Measurements from ENCODE around the gene ADARB1.

Gene ADARB1

DNA sequence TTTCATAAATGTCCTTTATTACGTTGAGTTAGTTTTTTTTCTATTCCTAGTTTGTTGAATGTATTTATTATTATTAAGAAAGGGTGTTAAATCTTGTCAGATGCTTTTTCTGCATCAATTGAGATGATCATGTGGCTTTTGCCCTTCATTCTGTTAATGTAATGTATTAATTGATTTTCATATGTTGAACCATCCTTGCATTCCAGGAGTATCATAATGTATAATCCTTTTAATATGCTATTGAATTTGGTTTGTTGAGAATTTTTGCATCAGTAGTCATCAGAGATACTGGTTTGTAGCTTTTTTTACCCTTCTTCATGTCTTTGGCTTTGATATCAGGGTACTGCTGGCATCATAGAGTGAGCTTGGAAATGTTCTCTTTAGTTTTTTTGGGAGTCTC is 113.3 kb downstream of the ADARB1 start:
- TF ChIP-seq GFI1B (tag by site-specific recombination; IDR thresholded peaks at IDR 0.05), result no peak
- TF ChIP-seq ZNF266 (tag by site-specific recombination; IDR thresholded peaks at IDR 0.05; ENCODE audit: low read depth), result no peak
- TF ChIP-seq ZNF843 (tag by site-specific recombination; IDR thresholded peaks at IDR 0.05), result no peak
- no peak for TF ChIP-seq ZNF776 (tag by site-specific recombination; IDR thresholded peaks at IDR 0.05; ENCODE audit: borderline replicate concordance)
- TF ChIP-seq, protein P1, sequence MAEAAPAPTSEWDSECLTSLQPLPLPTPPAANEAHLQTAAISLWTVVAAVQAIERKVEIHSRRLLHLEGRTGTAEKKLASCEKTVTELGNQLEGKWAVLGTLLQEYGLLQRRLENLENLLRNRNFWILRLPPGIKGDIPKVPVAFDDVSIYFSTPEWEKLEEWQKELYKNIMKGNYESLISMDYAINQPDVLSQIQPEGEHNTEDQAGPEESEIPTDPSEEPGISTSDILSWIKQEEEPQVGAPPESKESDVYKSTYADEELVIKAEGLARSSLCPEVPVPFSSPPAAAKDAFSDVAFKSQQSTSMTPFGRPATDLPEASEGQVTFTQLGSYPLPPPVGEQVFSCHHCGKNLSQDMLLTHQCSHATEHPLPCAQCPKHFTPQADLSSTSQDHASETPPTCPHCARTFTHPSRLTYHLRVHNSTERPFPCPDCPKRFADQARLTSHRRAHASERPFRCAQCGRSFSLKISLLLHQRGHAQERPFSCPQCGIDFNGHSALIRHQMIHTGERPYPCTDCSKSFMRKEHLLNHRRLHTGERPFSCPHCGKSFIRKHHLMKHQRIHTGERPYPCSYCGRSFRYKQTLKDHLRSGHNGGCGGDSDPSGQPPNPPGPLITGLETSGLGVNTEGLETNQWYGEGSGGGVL (tag by site-specific recombination; IDR thresholded peaks at IDR 0.05), result no peak
- no peak for TF ChIP-seq ZNF2 (tag by site-specific recombination; IDR thresholded peaks at IDR 0.05)
- TF ChIP-seq SP3 (tag by site-specific recombination; IDR thresholded peaks at IDR 0.05), result no peak
- TF ChIP-seq, protein P2, sequence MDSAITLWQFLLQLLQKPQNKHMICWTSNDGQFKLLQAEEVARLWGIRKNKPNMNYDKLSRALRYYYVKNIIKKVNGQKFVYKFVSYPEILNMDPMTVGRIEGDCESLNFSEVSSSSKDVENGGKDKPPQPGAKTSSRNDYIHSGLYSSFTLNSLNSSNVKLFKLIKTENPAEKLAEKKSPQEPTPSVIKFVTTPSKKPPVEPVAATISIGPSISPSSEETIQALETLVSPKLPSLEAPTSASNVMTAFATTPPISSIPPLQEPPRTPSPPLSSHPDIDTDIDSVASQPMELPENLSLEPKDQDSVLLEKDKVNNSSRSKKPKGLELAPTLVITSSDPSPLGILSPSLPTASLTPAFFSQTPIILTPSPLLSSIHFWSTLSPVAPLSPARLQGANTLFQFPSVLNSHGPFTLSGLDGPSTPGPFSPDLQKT (IDR thresholded peaks at IDR 0.05; ENCODE audit: borderline replicate concordance, low read depth, low read length), result no peak
- TF ChIP-seq ZNF768 (tag by site-specific recombination; IDR thresholded peaks at IDR 0.05), result no peak
- TF ChIP-seq KLF8 (tag by site-specific recombination; IDR thresholded peaks at IDR 0.05), result no peak
- no peak for TF ChIP-seq ZNF747 (tag by site-specific recombination; IDR thresholded peaks at IDR 0.05)
- TF ChIP-seq, protein P3, sequence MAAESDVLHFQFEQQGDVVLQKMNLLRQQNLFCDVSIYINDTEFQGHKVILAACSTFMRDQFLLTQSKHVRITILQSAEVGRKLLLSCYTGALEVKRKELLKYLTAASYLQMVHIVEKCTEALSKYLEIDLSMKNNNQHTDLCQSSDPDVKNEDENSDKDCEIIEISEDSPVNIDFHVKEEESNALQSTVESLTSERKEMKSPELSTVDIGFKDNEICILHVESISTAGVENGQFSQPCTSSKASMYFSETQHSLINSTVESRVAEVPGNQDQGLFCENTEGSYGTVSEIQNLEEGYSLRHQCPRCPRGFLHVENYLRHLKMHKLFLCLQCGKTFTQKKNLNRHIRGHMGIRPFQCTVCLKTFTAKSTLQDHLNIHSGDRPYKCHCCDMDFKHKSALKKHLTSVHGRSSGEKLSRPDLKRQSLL (tag by site-specific recombination; IDR thresholded peaks at IDR 0.05), result no peak
- TF ChIP-seq ZBTB7A (tag by site-specific recombination; IDR thresholded peaks at IDR 0.05; ENCODE audit: low read depth), result no peak
- TF ChIP-seq, protein P4, sequence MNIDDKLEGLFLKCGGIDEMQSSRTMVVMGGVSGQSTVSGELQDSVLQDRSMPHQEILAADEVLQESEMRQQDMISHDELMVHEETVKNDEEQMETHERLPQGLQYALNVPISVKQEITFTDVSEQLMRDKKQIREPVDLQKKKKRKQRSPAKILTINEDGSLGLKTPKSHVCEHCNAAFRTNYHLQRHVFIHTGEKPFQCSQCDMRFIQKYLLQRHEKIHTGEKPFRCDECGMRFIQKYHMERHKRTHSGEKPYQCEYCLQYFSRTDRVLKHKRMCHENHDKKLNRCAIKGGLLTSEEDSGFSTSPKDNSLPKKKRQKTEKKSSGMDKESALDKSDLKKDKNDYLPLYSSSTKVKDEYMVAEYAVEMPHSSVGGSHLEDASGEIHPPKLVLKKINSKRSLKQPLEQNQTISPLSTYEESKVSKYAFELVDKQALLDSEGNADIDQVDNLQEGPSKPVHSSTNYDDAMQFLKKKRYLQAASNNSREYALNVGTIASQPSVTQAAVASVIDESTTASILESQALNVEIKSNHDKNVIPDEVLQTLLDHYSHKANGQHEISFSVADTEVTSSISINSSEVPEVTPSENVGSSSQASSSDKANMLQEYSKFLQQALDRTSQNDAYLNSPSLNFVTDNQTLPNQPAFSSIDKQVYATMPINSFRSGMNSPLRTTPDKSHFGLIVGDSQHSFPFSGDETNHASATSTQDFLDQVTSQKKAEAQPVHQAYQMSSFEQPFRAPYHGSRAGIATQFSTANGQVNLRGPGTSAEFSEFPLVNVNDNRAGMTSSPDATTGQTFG (tag by site-specific recombination; IDR thresholded peaks at IDR 0.05; ENCODE audit: borderline replicate concordance), result no peak
- no peak for TF ChIP-seq ZNF658 (tag by site-specific recombination; IDR thresholded peaks at IDR 0.05)
- TF ChIP-seq ZNF274 (IDR thresholded peaks at IDR 0.05; ENCODE audit: low read length), result no peak
- TF ChIP-seq ZNF274 (tag by site-specific recombination; IDR thresholded peaks at IDR 0.05; ENCODE audit: borderline replicate concordance), result no peak
- no peak for TF ChIP-seq BCL11B (tag by site-specific recombination; IDR thresholded peaks at IDR 0.05; ENCODE audit: low read depth)
- no peak for TF ChIP-seq KLF1 (tag by site-specific recombination; IDR thresholded peaks at IDR 0.05)
- TF ChIP-seq ZNF175 (tag by site-specific recombination; IDR thresholded peaks at IDR 0.05), result no peak
- TF ChIP-seq PRDM1 (tag by site-specific recombination; IDR thresholded peaks at IDR 0.05), result no peak
- Histone ChIP-seq H3K4me3 (ENCODE audit: low read depth, low read length) (no peak overlapping the region), H3K4me1 (ENCODE audit: control insufficient read depth, insufficient read depth, low read length) (no peaks in the 10 kb centered on the region), H3K9me3 (ENCODE audit: control insufficient read depth, insufficient read depth, low read depth, low read length) (no peaks in the 10 kb centered on the region), H3K27ac (ENCODE audit: extremely low read depth, low read depth, low read length) (no peak overlapping the region), H3K36me3 (ENCODE audit: control insufficient read depth in 2 of 2, insufficient read depth in 1 of 2, low read length in 2 of 2) (peaks cover 4 to 32% of the 10 kb centered on the region in 2 experiments; a peak in 2 of 3 replicates)
- CTCF ChIA-PET, result interaction anchor here (0.6 kb wide), 1 partner anchor 105 kb away, joined by 7 read pairs; no protein-coding TSS in a partner anchor
- POLR2A ChIA-PET, result no interaction called here
